Natural killer cell (primary cell): ENCODE data around the gene WNK2. TPM values are rescaled to one million over a fixed set of nuclear protein-coding genes. Genes with fewer than 3 reads are reported as not detected.

ENCODE experiments used
- ATAC-seq, 3 donors: fragments of 150-1000 bp in 2 of 3; fragments of 200-7000 bp in 1 of 3; cut with Tn5 transposase; 1 replicate in 1 of 3; 2 replicates in 2 of 3; pipeline ENCODE4 v1.10.0; 2021; ENCODE audit warnings: mild to moderate bottlenecking in 2 of 3, moderate library complexity in 2 of 3
- DNase-seq, 2 donors: peaks; one replicate each; pipeline versions ENCODE4 v3.0.0 to v3.0.0-alpha.2; 2013 to 2021; ENCODE audit warnings: mixed read lengths in 1 of 2
- H3K27ac ChIP-seq: one replicate; pipeline ENCODE4 v1.5.1; 2013; ENCODE audit warnings: mild to moderate bottlenecking, low read length
- H3K27me3 ChIP-seq: one replicate; pipeline ENCODE4 v1.6.1; 2013; ENCODE audit warnings: low read length; ENCODE audit not compliant: control insufficient read depth, insufficient read depth
- H3K36me3 ChIP-seq: one replicate; pipeline ENCODE4 v1.6.1; 2013; ENCODE audit warnings: low read length; ENCODE audit not compliant: control insufficient read depth, insufficient read depth
- H3K4me1 ChIP-seq: one replicate; pipeline ENCODE4 v1.6.1; 2013; ENCODE audit warnings: low read length; ENCODE audit not compliant: control insufficient read depth, insufficient read depth
- H3K4me3 ChIP-seq: one replicate; pipeline ENCODE4 v1.5.1; 2013; ENCODE audit warnings: low read length
- H3K9me3 ChIP-seq: one replicate; pipeline ENCODE4 v1.6.1; 2013; ENCODE audit warnings: low read length; ENCODE audit not compliant: control insufficient read depth, insufficient read depth
- H3K27ac Mint-ChIP-seq, 2 donors: one replicate each; pipeline ENCODE4 v1.8.0; 2022; ENCODE audit warnings: mild to moderate bottlenecking in 2 of 2, mixed read lengths in 2 of 2, moderate library complexity in 1 of 2
- H3K27me3 Mint-ChIP-seq, 2 donors: one replicate each; pipeline ENCODE4 v1.8.0; 2022; ENCODE audit warnings: low read depth in 2 of 2, mixed read lengths in 2 of 2
- H3K36me3 Mint-ChIP-seq: one replicate; pipeline ENCODE4 v1.8.0; 2022; ENCODE audit warnings: mixed read lengths
- H3K4me1 Mint-ChIP-seq, 2 donors: one replicate each; pipeline ENCODE4 v1.8.0; 2022; ENCODE audit warnings: mixed read lengths in 2 of 2
- H3K4me3 Mint-ChIP-seq: one replicate; pipeline ENCODE4 v1.8.0; 2022; ENCODE audit warnings: mild to moderate bottlenecking, moderate library complexity, mixed read lengths
- H3K9me3 Mint-ChIP-seq, 2 donors: one replicate each; pipeline ENCODE4 v1.8.0; 2022; ENCODE audit warnings: mixed read lengths in 2 of 2
- WGBS: methylation state at CpG from one replicate; pipeline ENCODE4 v1.1.7; 2013; ENCODE audit warnings: missing lambda C conversion rate; ENCODE audit not compliant: insufficient coverage; 5-methylcytosine and 5-hydroxymethylcytosine counted together
- intact Hi-C: fragments of 100-400 bp; cut with micrococcal nuclease; formaldehyde crosslinking; loops from one replicate; pipeline ENCODE4 v1.14.2; 2022
- total RNA-seq, 4 donors: library from RNA; stranded (reverse); fragments of 120-200 nt in 1 of 4; gene quantifications; one replicate each; pipeline versions ENCODE4 v1.2.3 to v1.2.4, GENCODE V29; 2013 to 2022
- TF ChIP-seq, protein P1 (sequence below): fragments of 200-600 bp; IDR thresholded peaks from one replicate; pipeline ENCODE4 v1.8.0; 2022; ENCODE audit warnings: antibody characterized with exemption

WNK2 gene
- total RNA-seq, 3 donors from 2014 or later (not counting 1 experiment from before 2014, with no cell fraction given), result 0.25 TPM; not detected in 2

DNA sequence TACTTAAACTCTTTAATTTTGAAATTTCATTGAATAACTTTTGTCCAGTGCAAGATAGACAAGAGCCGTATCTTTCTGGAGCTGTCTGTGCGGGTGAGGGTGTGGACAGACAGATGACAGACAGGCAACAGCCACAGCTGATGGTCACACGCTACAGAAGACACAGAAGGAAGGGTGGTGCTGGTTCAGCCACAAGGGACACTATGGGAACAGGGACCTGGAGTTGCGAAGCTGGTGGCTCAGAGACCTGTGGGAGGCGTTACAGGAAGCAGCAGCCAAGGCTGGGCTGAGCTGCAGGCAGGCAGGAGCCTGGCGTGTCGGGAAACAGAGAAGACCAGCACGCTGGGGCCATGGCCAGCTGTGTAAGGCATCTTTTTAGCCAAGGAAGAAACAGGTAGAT is 104.4 kb downstream of the WNK2 start:
- peaks cover 21 to 40% of the 10 kb centered on the region in 2 donors for H3K27me3 Mint-ChIP-seq
- no peaks in the 10 kb centered on the region for H3K36me3 ChIP-seq
- intact Hi-C loops, result no loop called here
- ATAC-seq (no peak), DNase-seq (no peak)
- 83% methylated on average over 8 of the region's 8 CpGs for WGBS
- H3K4me1 ChIP-seq, result no peaks in the 10 kb centered on the region
- TF ChIP-seq, protein P1, sequence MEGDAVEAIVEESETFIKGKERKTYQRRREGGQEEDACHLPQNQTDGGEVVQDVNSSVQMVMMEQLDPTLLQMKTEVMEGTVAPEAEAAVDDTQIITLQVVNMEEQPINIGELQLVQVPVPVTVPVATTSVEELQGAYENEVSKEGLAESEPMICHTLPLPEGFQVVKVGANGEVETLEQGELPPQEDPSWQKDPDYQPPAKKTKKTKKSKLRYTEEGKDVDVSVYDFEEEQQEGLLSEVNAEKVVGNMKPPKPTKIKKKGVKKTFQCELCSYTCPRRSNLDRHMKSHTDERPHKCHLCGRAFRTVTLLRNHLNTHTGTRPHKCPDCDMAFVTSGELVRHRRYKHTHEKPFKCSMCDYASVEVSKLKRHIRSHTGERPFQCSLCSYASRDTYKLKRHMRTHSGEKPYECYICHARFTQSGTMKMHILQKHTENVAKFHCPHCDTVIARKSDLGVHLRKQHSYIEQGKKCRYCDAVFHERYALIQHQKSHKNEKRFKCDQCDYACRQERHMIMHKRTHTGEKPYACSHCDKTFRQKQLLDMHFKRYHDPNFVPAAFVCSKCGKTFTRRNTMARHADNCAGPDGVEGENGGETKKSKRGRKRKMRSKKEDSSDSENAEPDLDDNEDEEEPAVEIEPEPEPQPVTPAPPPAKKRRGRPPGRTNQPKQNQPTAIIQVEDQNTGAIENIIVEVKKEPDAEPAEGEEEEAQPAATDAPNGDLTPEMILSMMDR, result no peak
- H3K4me3 ChIP-seq, result no peak overlapping the region
- peaks cover 6% of the 10 kb centered on the region for H3K27me3 ChIP-seq
- H3K4me3 Mint-ChIP-seq, result no peak overlapping the region
- no peaks in the 10 kb centered on the region for H3K9me3 Mint-ChIP-seq
- H3K36me3 Mint-ChIP-seq, result no peaks in the 10 kb centered on the region
- H3K27ac ChIP-seq, result no peak overlapping the region
- H3K9me3 ChIP-seq, result no peaks in the 10 kb centered on the region
- H3K27ac Mint-ChIP-seq, result no peak overlapping the region
- no peaks in the 10 kb centered on the region for H3K4me1 Mint-ChIP-seq

- peaks cover 25 to 37% of the 10 kb centered on the region in 2 donors for H3K27me3 Mint-ChIP-seq
- intact Hi-C loops, result no loop called here
Observed at GRCh38 chr9:93288891-93289883, 105.2 kb downstream of the WNK2 start.

DNA sequence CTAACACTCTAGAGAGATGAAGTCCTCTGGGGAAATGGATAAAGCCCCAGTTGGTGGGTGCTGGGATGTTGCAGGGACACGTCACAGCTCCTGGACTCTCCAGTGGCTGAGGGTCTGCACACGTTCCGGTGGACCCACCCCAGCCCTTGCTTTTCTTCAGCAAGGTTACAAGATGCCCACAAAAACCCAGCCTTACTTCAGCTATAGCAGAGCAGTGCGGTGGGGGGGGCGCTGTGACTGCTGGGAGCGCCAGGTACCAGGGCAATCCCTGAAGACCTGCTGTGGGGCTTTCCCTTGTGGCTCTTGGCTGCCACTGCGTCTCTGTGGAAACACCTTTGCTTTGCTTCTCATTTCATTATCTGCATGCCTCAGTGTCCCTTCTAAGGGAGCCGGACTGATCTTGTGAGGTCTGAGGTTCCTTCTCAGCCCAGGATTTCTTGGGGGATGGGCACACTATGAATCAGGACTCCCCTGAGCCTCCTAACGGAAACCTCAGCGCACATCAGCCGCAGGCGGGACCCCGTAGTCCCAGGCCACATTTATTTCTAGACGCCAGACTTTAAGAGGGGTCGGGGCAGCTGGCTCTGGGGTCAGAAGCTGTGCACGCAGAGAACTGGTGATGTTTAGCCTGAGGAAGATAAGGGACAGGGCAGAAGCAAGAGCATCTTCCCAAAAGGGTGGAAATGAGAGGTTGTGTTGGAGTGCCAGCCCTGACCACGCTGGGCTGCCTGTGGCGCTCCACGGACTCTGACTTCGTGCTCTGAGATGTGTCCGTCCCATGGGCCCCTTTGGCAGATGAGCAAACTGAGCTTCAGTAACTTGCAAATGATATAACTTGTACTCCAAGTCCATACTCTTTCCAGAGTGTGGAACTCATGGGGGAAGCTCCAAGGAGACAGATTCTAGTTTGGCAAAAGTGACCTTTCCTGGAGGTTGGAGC is 106.8 kb downstream of the WNK2 start:
- no peak overlapping the region for H3K27ac Mint-ChIP-seq
- H3K27me3 Mint-ChIP-seq, result peaks cover 26 to 36% of the 10 kb centered on the region in 2 donors
- TF ChIP-seq, protein P1, result no peak
- no peak overlapping the region for H3K4me3 ChIP-seq
- H3K4me1 Mint-ChIP-seq, result no peaks in the 10 kb centered on the region
- ATAC-seq (no peak), DNase-seq (no peak)
- no peaks in the 10 kb centered on the region for H3K9me3 Mint-ChIP-seq
- H3K36me3 ChIP-seq, result no peaks in the 10 kb centered on the region
- intact Hi-C loops, result no loop called here
- H3K4me1 ChIP-seq, result no peaks in the 10 kb centered on the region
- peaks cover 3% of the 10 kb centered on the region for H3K27me3 ChIP-seq
- no peaks in the 10 kb centered on the region for H3K36me3 Mint-ChIP-seq
- no peak overlapping the region for H3K4me3 Mint-ChIP-seq
- 81% methylated on average over 21 of the region's 21 CpGs for WGBS
- no peak overlapping the region for H3K27ac ChIP-seq
- H3K9me3 ChIP-seq, result no peaks in the 10 kb centered on the region

More at GRCh38 chr9:93288891-93289883, 105.2 kb downstream of the WNK2 start:
- no peak overlapping the region for H3K27ac ChIP-seq
- DNase-seq (no peak), ATAC-seq (no peak)
- Mint-ChIP-seq H3K4me1 (no peaks in the 10 kb centered on the region), H3K9me3 (no peaks in the 10 kb centered on the region), H3K27ac (no peak overlapping the region), H3K4me3 (no peak overlapping the region), H3K36me3 (no peaks in the 10 kb centered on the region)
- H3K27me3 ChIP-seq, result peaks cover 6% of the 10 kb centered on the region
- WGBS, result 86% methylated on average over 32 of the region's 32 CpGs
- no peak overlapping the region for H3K4me3 ChIP-seq
- no peaks in the 10 kb centered on the region for H3K9me3 ChIP-seq
- TF ChIP-seq, protein P1, result no peak
- no peaks in the 10 kb centered on the region for H3K4me1 ChIP-seq
- no peaks in the 10 kb centered on the region for H3K36me3 ChIP-seq
